HCT116 (cell line): Measurements from ENCODE around the gene LACTB. TPM values are rescaled to one million over a fixed set of nuclear protein-coding genes. Genes with fewer than 3 reads are reported as not detected.

Experiments
- ATAC-seq: fragments of 200-7000 bp; cut with Tn5 transposase; 2 replicates; pipeline ENCODE4 v1.9.1; 2020; ENCODE audit warnings: mild to moderate bottlenecking, moderate library complexity
- BruUV-seq: library from RNA; stranded (reverse); fragments of 400-500 nt; replicated peaks from 2 replicates; lab custom pipeline; 2021; lab: Mats Ljungman, UMichigan
- CTCF ChIA-PET: fragments of 300-600 bp; sonication (Branson Sonifier 250); formaldehyde crosslinking; loops from one replicate; lab custom pipeline; 2021; ENCODE audit warnings: antibody characterized with exemption; lab: Charles Lee
- POLR2A ChIA-PET: fragments of 300-600, 350-600 bp; sonication (Branson Sonifier 250); formaldehyde crosslinking; loops from one replicate; lab custom pipeline; 2021; ENCODE audit warnings: antibody characterized with exemption; lab: Charles Lee
- RAD21 ChIA-PET, 2 experiments: fragments of 300-600 bp; sonication (Branson Sonifier 250); formaldehyde crosslinking; loops; one replicate each; lab custom pipeline; 2023; ENCODE audit warnings: low total read pairs in 2 of 2; ENCODE audit not compliant: uncharacterized antibody in 2 of 2, unreplicated experiment in 2 of 2, low non-redundant PET in 1 of 2; lab: Charles Lee
- DNase-seq: peaks from one replicate; pipeline ENCODE4 v3.0.0-alpha.2; 2010; ENCODE audit warnings: low read depth, low spot score
- H2AFZ ChIP-seq: fragments of 200-600 bp; shearing (Covaris generic), sonication (generic); 2 replicates; pipeline ENCODE4 v1.6.1; 2017; ENCODE audit warnings: low read depth, mixed run types, mixed read lengths, antibody characterized with exemption, low read length; ENCODE audit not compliant: poor library complexity, severe bottlenecking
- H3K27ac ChIP-seq: 2 replicates; pipeline ENCODE4 v1.5.1; 2012; ENCODE audit warnings: low read depth, low read length
- H3K27me3 ChIP-seq: fragments of 200-600 bp; sonication (generic); 2 replicates; pipeline ENCODE4 v1.6.1; 2016; ENCODE audit warnings: mixed run types, low read length, mixed read lengths; ENCODE audit not compliant: insufficient read depth
- H3K36me3 ChIP-seq, 2 experiments: fragments of 200-500 bp in 1 of 2; fragments of 200-600 bp in 1 of 2; sonication (Bioruptor generic) in 1 of 2; sonication (generic) in 1 of 2; 2 replicates each; pipeline versions ENCODE4 v1.5.1 to v1.6.1; 2014 to 2016; ENCODE audit warnings: low read length in 2 of 2, inconsistent platforms in 1 of 2, mixed read lengths in 1 of 2, mixed run types in 1 of 2; ENCODE audit not compliant: insufficient read depth in 2 of 2, control insufficient read depth in 1 of 2
- H3K4me1 ChIP-seq, 2 experiments: fragments of 200-600 bp in 1 of 2; sonication (generic) in 1 of 2; 2 replicates each; pipeline versions ENCODE4 v1.5.1 to v1.6.1; 2012 to 2017; ENCODE audit warnings: low read length in 2 of 2, inconsistent platforms in 1 of 2, mild to moderate bottlenecking in 1 of 2, mixed read lengths in 1 of 2, mixed run types in 1 of 2, moderate library complexity in 1 of 2; ENCODE audit not compliant: insufficient read depth in 2 of 2, control insufficient read depth in 1 of 2
- H3K4me2 ChIP-seq: fragments of 200-600 bp; sonication (generic); 2 replicates; pipeline ENCODE4 v1.6.1; 2017; ENCODE audit warnings: mixed run types, low read length, mixed read lengths
- H3K4me3 ChIP-seq, 2 experiments: fragments of 200-600 bp in 1 of 2; sonication (generic) in 1 of 2; replicated peaks in 1 of 2; 2 replicates each; pipeline ENCODE4 v1.5.1; 2011 to 2016; ENCODE audit warnings: low read length in 2 of 2, control low read depth in 1 of 2, low read depth in 1 of 2, mild to moderate bottlenecking in 1 of 2, mixed read lengths in 1 of 2, mixed run types in 1 of 2
- H3K79me2 ChIP-seq: fragments of 200-600 bp; sonication (generic); 2 replicates; pipeline ENCODE4 v1.6.1; 2017; ENCODE audit warnings: mild to moderate bottlenecking, mixed run types, low read length, moderate library complexity, mixed read lengths; ENCODE audit not compliant: insufficient read depth
- H3K9ac ChIP-seq: fragments of 200-600 bp; sonication (generic); 2 replicates; pipeline ENCODE4 v1.6.1; 2016; ENCODE audit warnings: low read length, mixed read lengths
- H3K9me2 ChIP-seq: fragments of 200-600 bp; sonication (generic), shearing (Covaris generic); 2 replicates; pipeline ENCODE4 v1.6.1; 2017; ENCODE audit warnings: mixed run types, mild to moderate bottlenecking, moderate library complexity; ENCODE audit not compliant: insufficient read depth
- H3K9me3 ChIP-seq, 2 experiments: fragments of 200-500 bp in 1 of 2; fragments of 200-600 bp in 1 of 2; sonication (Bioruptor generic) in 1 of 2; sonication (generic) in 1 of 2; 2 replicates each; pipeline ENCODE4 v1.6.1; 2014 to 2017; ENCODE audit warnings: low read length in 2 of 2, mixed read lengths in 2 of 2, inconsistent platforms in 1 of 2, low read depth in 1 of 2, mild to moderate bottlenecking in 1 of 2, mixed run types in 1 of 2, moderate library complexity in 1 of 2; ENCODE audit not compliant: control insufficient read depth in 1 of 2, insufficient read depth in 1 of 2
- H4K20me1 ChIP-seq: fragments of 200-600 bp; sonication (generic), shearing (Covaris generic); 2 replicates; pipeline ENCODE4 v1.6.1; 2017; ENCODE audit warnings: mixed run types, mild to moderate bottlenecking, moderate library complexity; ENCODE audit not compliant: insufficient read depth
- ATF3 ChIP-seq: IDR thresholded peaks from 2 replicates; pipeline ENCODE4 v1.6.1; 2012
- EGR1 ChIP-seq: IDR thresholded peaks from 2 replicates; pipeline ENCODE4 v1.6.1; 2012; ENCODE audit warnings: low read depth
- ELF1 ChIP-seq: IDR thresholded peaks from 2 replicates; pipeline ENCODE4 v1.6.1; 2012; ENCODE audit warnings: low read depth, borderline replicate concordance
- EZH2 ChIP-seq: fragments of 200-600 bp; sonication (generic); IDR thresholded peaks from 2 replicates; pipeline ENCODE4 v1.6.1; 2017; ENCODE audit warnings: antibody characterized with exemption, mixed run types
- EZH2phosphoT487 ChIP-seq: fragments of 200-600 bp; IDR thresholded peaks from 2 replicates; pipeline ENCODE4 v1.6.1; 2018; ENCODE audit warnings: antibody characterized with exemption, borderline replicate concordance
- FOSL1 ChIP-seq: IDR thresholded peaks from 2 replicates; pipeline ENCODE4 v1.6.1; 2012; ENCODE audit warnings: low read depth
- JUND ChIP-seq: IDR thresholded peaks from 2 replicates; pipeline ENCODE4 v1.6.1; 2012
- POLR2AphosphoS5 ChIP-seq: IDR thresholded peaks from 2 replicates; pipeline ENCODE4 v1.6.1; 2011; ENCODE audit warnings: mild to moderate bottlenecking, low read depth, low read length, moderate library complexity
- REST ChIP-seq: IDR thresholded peaks from 2 replicates; pipeline ENCODE4 v1.6.1; 2012; ENCODE audit warnings: low read depth
- SP1 ChIP-seq: IDR thresholded peaks from 2 replicates; pipeline ENCODE4 v1.6.1; 2012; ENCODE audit warnings: low read depth
- TCF7L2 ChIP-seq: IDR thresholded peaks from 2 replicates; pipeline ENCODE4 v1.7.0; 2011; ENCODE audit warnings: borderline replicate concordance, inconsistent platforms; ENCODE audit not compliant: insufficient read depth, insufficient read length; ENCODE audit errors: extremely low read depth
- intact Hi-C: fragments of 100-400 bp; cut with micrococcal nuclease; formaldehyde crosslinking; loops from 2 replicates; pipeline ENCODE4 v1.10.0; 2022
- total RNA-seq: library from RNA; stranded (reverse); gene quantifications from one replicate; pipeline ENCODE4 v1.2.1, GENCODE V29; 2021; ENCODE audit not compliant: unreplicated experiment
- TF ChIP-seq, protein P1 (sequence below): IDR thresholded peaks from 2 replicates; pipeline ENCODE4 v1.6.1; 2011; ENCODE audit warnings: mild to moderate bottlenecking, low read length, moderate library complexity; ENCODE audit not compliant: insufficient replicate concordance; ENCODE audit errors: extremely low read depth

The LACTB gene
- total RNA-seq, 1 experiment from 2014 or later, result 7.6 TPM

- TF ChIP-seq, protein P1, sequence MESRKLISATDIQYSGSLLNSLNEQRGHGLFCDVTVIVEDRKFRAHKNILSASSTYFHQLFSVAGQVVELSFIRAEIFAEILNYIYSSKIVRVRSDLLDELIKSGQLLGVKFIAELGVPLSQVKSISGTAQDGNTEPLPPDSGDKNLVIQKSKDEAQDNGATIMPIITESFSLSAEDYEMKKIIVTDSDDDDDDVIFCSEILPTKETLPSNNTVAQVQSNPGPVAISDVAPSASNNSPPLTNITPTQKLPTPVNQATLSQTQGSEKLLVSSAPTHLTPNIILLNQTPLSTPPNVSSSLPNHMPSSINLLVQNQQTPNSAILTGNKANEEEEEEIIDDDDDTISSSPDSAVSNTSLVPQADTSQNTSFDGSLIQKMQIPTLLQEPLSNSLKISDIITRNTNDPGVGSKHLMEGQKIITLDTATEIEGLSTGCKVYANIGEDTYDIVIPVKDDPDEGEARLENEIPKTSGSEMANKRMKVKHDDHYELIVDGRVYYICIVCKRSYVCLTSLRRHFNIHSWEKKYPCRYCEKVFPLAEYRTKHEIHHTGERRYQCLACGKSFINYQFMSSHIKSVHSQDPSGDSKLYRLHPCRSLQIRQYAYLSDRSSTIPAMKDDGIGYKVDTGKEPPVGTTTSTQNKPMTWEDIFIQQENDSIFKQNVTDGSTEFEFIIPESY, result no peak
- TF ChIP-seq FOSL1 (no peak), ELF1 (no peak), SP1 (no peak), ATF3 (no peak), TCF7L2 (no peak), EZH2phosphoT487 (no peak), EZH2 (no peak)
- TF ChIP-seq, all 23 proteins: peak for 0
Measured at GRCh38 chr15:63077952-63078351, 43.7 kb upstream of the LACTB start (continued).

- RAD21 ChIA-PET, result no interaction called here
- TF ChIP-seq FOSL1, result peak; percentile 33; the same call in 1 of the 2 replicates
- peak; percentile 12 for TF ChIP-seq TCF7L2
- no peak for TF ChIP-seq POLR2AphosphoS5
- TF ChIP-seq EGR1, result no peak
- no peak for TF ChIP-seq REST
- TF ChIP-seq JUND, result 0 out of 2 replicates have a peak, but pooled peaks have one; percentile 16
- no peak for TF ChIP-seq SP1
- H3K36me3 ChIP-seq, result no peaks in the 10 kb centered on the region
- intact Hi-C loops, result no loop called here
- POLR2A ChIA-PET, result no interaction called here
- H3K4me3 ChIP-seq, result no peak overlapping the region
- peak overlapping the region; percentile 50 for H2AFZ ChIP-seq
- CTCF ChIA-PET, result interaction anchor here (2.5 kb wide), 1 partner anchor 33 kb away, joined by 7 read pairs; no protein-coding TSS in a partner anchor
- ATAC-seq (peak; percentile 81), DNase-seq (peak; percentile 12)
- H3K9me3 ChIP-seq, result no peaks in the 10 kb centered on the region
- no peaks in the 10 kb centered on the region for H3K27me3 ChIP-seq
- no peaks in the 10 kb centered on the region for H4K20me1 ChIP-seq
- no peak overlapping the region for H3K9ac ChIP-seq
- no TSS peak for BruUV-seq
- no peak overlapping the region for H3K27ac ChIP-seq
- peak overlapping the region; percentile 46 for H3K4me2 ChIP-seq
- no peaks in the 10 kb centered on the region for H3K79me2 ChIP-seq
- no peaks in the 10 kb centered on the region for H3K9me2 ChIP-seq
- peaks cover 16 to 29% of the 10 kb centered on the region in 2 experiments; a peak in 3 of 4 replicates for H3K4me1 ChIP-seq
Measured at GRCh38 chr15:63079947-63080626, 41.6 kb upstream of the LACTB start.
